BLaER1 (cell line): Measurements from ENCODE around the gene MAML3.
"Not testable (repeated sequence)": the region's sequence is repeated elsewhere in the genome, so short reads cannot be mapped to it uniquely, and the experiment has no call there.

Source experiments
- H3K27ac ChIP-seq: shearing (Covaris generic); formaldehyde crosslinking; 2 replicates; pipeline ENCODE4 v1.8.1; 2022
- H3K27me3 ChIP-seq: shearing (Covaris generic); formaldehyde crosslinking; 2 replicates; pipeline ENCODE4 v1.8.1; 2022
- H3K36me3 ChIP-seq: shearing (Covaris generic); formaldehyde crosslinking; 2 replicates; pipeline ENCODE4 v1.8.1; 2022
- H3K4me1 ChIP-seq: shearing (Covaris generic); formaldehyde crosslinking; 2 replicates; pipeline ENCODE4 v1.8.1; 2022
- H3K4me2 ChIP-seq: shearing (Covaris generic); formaldehyde crosslinking; 2 replicates; pipeline ENCODE4 v1.8.1; 2022
- H3K4me3 ChIP-seq: shearing (Covaris generic); formaldehyde crosslinking; 2 replicates; pipeline ENCODE4 v1.8.1; 2022
- H3K9ac ChIP-seq: shearing (Covaris generic); formaldehyde crosslinking; 2 replicates; pipeline ENCODE4 v1.8.1; 2022
- H3K9me3 ChIP-seq: shearing (Covaris generic); formaldehyde crosslinking; 2 replicates; pipeline ENCODE4 v1.8.1; 2022
- H4K20me1 ChIP-seq: shearing (Covaris generic); formaldehyde crosslinking; 2 replicates; pipeline ENCODE4 v1.8.1; 2022
- Cebpa-rat ChIP-seq: shearing (Covaris generic); IDR thresholded peaks from 2 replicates; pipeline ENCODE4 v1.8.1; 2022

Gene MAML3

GRCh38 chr4:139710073-139710472 lies 443.9 kb downstream of the MAML3 start:
- H4K20me1 ChIP-seq = no peaks in the 10 kb centered on the region
- no peaks in the 10 kb centered on the region for H3K4me1 ChIP-seq
- TF ChIP-seq Cebpa-rat = no peak
- no peak overlapping the region for H3K4me3 ChIP-seq
- H3K27ac ChIP-seq = no peak overlapping the region
- H3K4me2 ChIP-seq = no peak overlapping the region
- no peak overlapping the region for H3K9ac ChIP-seq
- H3K9me3 ChIP-seq = peaks cover 6% of the 10 kb centered on the region
- H3K36me3 ChIP-seq = peaks cover 3% of the 10 kb centered on the region; the same call in 1 of the 2 replicates
- H3K27me3 ChIP-seq = no peaks in the 10 kb centered on the region

- Histone ChIP-seq H3K36me3 (no peaks in the 10 kb centered on the region), H4K20me1 (no peaks in the 10 kb centered on the region), H3K27ac (no peak overlapping the region), H3K4me3 (no peak overlapping the region), H3K9ac (no peak overlapping the region), H3K9me3 (peaks cover 6% of the 10 kb centered on the region), H3K4me1 (no peaks in the 10 kb centered on the region), H3K27me3 (no peaks in the 10 kb centered on the region), H3K4me2 (no peak overlapping the region)
- no peak for TF ChIP-seq Cebpa-rat
These were observed 444.3 kb downstream of the MAML3 start for GRCh38 chr4:139709660-139710059.

- no peak overlapping the region for H3K4me2 ChIP-seq
- H3K4me3 ChIP-seq = no peak overlapping the region
- no peaks in the 10 kb centered on the region for H3K4me1 ChIP-seq
- no peak overlapping the region for H3K27ac ChIP-seq
- no peaks in the 10 kb centered on the region for H3K27me3 ChIP-seq
- H4K20me1 ChIP-seq = no peaks in the 10 kb centered on the region
- H3K36me3 ChIP-seq = no peaks in the 10 kb centered on the region
- H3K9ac ChIP-seq = no peak overlapping the region
- H3K9me3 ChIP-seq = peaks cover 6% of the 10 kb centered on the region
- no peak for TF ChIP-seq Cebpa-rat
These were observed 449.0 kb downstream of the MAML3 start for GRCh38 chr4:139704915-139705485.

- H3K36me3 ChIP-seq = no peaks in the 10 kb centered on the region
- H3K9ac ChIP-seq = no peak overlapping the region
- no peak for TF ChIP-seq Cebpa-rat
- H3K4me1 ChIP-seq = no peaks in the 10 kb centered on the region
- 0 out of 2 replicates have a peak, but pooled peaks cover 9% of the 10 kb centered on the region for H3K9me3 ChIP-seq
- H3K4me2 ChIP-seq = no peak overlapping the region
- no peak overlapping the region for H3K27ac ChIP-seq
- no peaks in the 10 kb centered on the region for H3K27me3 ChIP-seq
- H3K4me3 ChIP-seq = no peak overlapping the region
- no peaks in the 10 kb centered on the region for H4K20me1 ChIP-seq
These were observed 453.4 kb downstream of the MAML3 start for GRCh38 chr4:139700568-139700967.

- not testable (repeated sequence) for H3K9me3 ChIP-seq, H3K4me3 ChIP-seq, H3K27me3 ChIP-seq, H3K4me1 ChIP-seq, H3K9ac ChIP-seq, H3K36me3 ChIP-seq, H3K27ac ChIP-seq, H4K20me1 ChIP-seq, H3K4me2 ChIP-seq
These were observed 455.6 kb downstream of the MAML3 start for GRCh38 chr4:139698167-139698925.

- H3K9ac ChIP-seq = no peak overlapping the region
- H3K27me3 ChIP-seq = no peaks in the 10 kb centered on the region
- no peak overlapping the region for H3K27ac ChIP-seq
- no peaks in the 10 kb centered on the region for H3K36me3 ChIP-seq
- no peaks in the 10 kb centered on the region for H3K4me1 ChIP-seq
- H3K4me3 ChIP-seq = no peak overlapping the region
- TF ChIP-seq Cebpa-rat = no peak
- no peaks in the 10 kb centered on the region for H4K20me1 ChIP-seq
- H3K9me3 ChIP-seq = 0 out of 2 replicates have a peak, but pooled peaks cover 9% of the 10 kb centered on the region
- no peak overlapping the region for H3K4me2 ChIP-seq
These were observed 457.5 kb downstream of the MAML3 start for GRCh38 chr4:139696491-139696890.

- Histone ChIP-seq H3K27me3 (no peaks in the 10 kb centered on the region), H3K9me3 (0 out of 2 replicates have a peak, but pooled peaks cover 9% of the 10 kb centered on the region), H3K27ac (no peak overlapping the region), H3K4me3 (no peak overlapping the region), H4K20me1 (no peaks in the 10 kb centered on the region), H3K4me1 (no peaks in the 10 kb centered on the region), H3K36me3 (no peaks in the 10 kb centered on the region), H3K9ac (no peak overlapping the region), H3K4me2 (no peak overlapping the region)
- TF ChIP-seq Cebpa-rat = no peak
These were observed 459.4 kb downstream of the MAML3 start for GRCh38 chr4:139694522-139695107.

- Histone ChIP-seq H3K27ac (no peak overlapping the region), H3K4me2 (no peak overlapping the region), H3K9me3 (0 out of 2 replicates have a peak, but pooled peaks cover 9% of the 10 kb centered on the region), H3K36me3 (no peaks in the 10 kb centered on the region), H3K4me1 (no peaks in the 10 kb centered on the region), H3K27me3 (no peaks in the 10 kb centered on the region), H3K4me3 (no peak overlapping the region), H3K9ac (no peak overlapping the region), H4K20me1 (no peaks in the 10 kb centered on the region)
- TF ChIP-seq Cebpa-rat = no peak
These were observed 461.5 kb downstream of the MAML3 start for GRCh38 chr4:139692309-139693012.

- 0 out of 2 replicates have a peak, but pooled peaks cover under 1% of the 10 kb centered on the region for H3K36me3 ChIP-seq
- no peaks in the 10 kb centered on the region for H4K20me1 ChIP-seq
- no peak for TF ChIP-seq Cebpa-rat
- peaks cover under 1% of the 10 kb centered on the region; the same call in 1 of the 2 replicates for H3K9me3 ChIP-seq
- H3K27ac ChIP-seq = no peak overlapping the region
- H3K4me1 ChIP-seq = no peaks in the 10 kb centered on the region
- no peak overlapping the region for H3K4me2 ChIP-seq
- no peak overlapping the region for H3K4me3 ChIP-seq
- no peaks in the 10 kb centered on the region for H3K27me3 ChIP-seq
- H3K9ac ChIP-seq = no peak overlapping the region
These were observed 463.6 kb downstream of the MAML3 start for GRCh38 chr4:139690419-139690818.
